GM10847 (cell line): ENCODE data around the gene STK32C.

Experiments used
- POLR2A ChIP-seq: IDR thresholded peaks from 2 replicates; pipeline ENCODE4 v1.6.1; 2011; ENCODE audit not compliant: insufficient read length; ENCODE audit errors: extremely low read depth

STK32C gene

DNA sequence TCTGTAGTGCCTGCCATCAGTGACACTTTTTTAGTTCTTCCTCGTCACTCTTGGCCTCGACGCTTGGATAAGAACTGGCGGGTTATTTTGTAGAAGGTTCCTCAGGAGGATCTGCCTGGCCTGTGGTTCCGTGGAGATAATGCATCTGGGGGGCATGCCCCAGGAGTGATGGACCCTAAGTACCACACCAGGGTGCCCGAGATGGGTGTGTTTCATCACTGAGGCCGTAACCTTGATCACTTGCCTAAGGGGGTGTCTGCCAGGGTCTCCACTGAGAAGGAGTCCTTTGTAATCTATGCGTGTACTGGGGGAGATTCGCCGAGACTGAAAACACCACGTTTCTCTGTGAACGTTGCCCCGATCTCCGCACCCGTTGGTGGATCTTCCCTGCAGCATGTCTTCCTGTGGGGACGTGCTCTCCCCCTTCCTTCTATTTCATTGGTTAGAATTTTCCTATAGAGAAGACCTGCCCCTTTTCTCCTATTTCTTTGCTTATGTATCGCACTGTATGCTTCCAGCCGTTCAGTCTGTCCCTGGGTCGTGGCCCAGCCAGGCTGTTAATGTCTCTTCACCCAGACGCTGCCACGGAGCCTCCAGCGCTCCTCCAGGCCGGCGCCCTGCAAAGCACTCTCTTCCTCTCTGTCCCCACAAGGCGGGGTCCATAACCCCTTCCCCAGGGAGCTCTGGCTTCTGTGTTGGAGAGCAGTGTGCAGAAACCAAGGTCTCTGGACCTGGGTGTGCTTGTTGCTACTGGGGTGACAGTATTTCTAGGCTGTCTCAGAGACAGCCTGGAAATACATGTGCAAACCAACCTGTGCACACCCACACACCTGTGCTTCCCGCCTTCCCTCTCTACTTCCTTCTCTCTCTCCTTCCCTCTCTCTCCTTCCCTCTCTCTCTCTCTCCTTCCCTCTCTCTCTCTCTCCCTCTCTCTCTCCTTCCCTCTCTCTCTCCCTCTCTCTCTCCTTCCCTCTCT is 135.4 kb downstream of the STK32C start:
- TF ChIP-seq POLR2A, result no peak

DNA sequence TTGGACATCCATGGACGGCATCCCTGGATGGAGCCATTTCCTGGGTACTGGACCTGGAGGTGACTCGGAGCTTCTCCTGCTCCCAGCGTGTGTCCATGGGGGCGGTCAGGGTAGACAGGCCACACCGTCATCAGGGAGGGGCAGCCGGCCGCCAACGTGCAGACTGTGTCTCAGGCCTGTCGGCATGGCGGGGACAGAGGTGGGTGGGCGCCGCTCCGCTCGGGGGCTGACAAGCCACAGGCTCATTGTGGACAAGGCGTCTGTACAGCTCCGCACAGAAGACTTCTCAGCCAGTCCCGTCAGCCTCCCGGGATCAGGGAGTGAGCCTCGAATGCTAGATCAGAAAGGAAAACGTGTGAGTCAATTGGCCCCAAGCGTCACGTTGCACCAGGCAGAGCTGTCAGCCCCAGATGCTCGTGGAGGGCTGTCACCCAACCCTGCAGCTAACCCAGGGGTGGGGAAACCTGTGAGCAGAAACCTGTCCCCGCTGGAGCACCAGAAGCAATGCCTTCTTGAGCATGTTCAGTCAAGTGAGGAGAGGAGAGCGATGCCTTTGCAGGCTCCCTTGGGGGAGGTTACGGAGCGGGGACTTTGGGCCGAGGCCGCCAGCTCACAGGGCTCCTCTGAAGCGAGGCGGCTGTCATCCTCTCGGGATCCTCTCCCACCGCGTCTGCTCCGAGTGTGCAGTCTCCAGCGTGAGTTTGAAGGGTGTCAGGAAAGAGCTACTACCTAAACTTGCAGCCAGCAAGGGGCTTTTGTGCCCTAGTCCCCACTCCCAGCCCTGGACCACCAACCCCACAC is 137.0 kb downstream of the STK32C start:
- no peak for TF ChIP-seq POLR2A

DNA sequence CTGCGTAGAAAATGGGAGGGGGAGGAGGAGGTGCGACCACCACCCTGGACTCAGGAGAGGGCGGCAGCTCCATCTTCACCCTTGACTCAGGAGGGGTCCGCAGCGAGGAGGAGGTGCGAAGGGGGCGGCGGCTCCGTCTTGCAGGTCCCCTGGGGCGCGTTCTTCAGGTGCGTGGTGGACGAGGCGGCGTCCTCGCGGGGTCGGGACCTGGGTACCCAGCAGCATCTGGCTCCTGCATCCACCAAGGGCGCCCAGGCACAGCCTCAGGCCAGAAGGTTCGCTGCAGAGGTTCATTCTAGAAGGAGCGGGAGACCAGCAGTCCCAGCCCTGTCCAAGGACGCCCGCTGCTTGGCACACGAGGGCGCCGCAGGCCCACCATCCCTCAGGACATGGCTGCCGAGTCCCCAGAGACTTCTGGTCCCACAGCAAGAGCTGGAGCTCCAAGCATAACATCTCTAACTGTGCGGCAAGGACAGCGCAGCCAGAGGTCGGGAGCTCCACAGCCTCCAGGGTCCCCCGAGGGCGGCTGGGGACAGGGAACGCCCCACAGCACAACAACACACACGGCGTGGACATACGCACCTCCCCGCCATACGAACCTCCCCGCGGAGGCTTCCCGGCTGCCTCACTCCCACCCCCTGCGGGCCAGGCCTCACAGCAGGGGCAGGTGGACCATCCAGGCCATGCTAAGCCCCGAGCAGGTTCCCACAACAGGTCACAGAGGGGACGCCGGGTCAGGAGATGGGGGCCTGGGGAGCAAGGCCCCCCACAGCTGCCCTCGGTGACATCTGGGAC is 137.8 kb downstream of the STK32C start:
- no peak for TF ChIP-seq POLR2A

DNA sequence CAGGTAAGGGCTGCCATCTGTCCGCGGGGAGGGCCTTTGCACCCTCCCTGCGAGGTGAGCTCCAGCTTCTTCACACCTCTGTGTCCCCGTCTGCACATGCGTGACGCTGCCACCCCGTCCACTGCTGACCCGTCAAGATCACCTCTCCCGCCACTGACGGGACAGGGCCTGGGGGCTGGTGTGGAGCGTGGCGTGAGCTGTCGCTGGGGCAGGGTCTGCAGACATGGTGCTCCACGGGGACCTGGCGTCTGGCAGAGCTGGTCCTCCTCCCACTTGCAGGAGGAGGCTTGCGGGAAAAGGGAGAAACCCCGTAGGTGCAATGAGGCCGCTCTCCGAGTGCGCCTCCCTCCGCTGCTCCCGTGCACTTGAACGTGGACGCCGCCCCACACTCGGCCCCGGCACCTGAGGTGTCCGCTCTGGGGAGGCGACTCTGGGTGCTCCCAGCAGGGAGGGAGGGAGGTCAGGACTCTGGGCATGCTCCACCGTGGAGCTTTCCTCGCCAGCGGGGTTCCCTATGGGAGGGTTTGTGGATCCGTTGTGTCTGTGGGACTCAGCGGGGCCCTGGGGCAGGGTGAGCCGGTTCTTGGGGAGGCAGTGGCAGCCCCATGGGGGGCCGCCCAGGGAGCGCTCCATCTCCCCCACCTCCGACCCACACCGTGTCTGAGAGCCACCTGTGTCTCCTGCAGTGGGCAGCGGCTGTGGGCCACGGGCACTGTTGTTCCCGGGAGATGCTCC is 138.6 kb downstream of the STK32C start:
- no peak for TF ChIP-seq POLR2A

DNA sequence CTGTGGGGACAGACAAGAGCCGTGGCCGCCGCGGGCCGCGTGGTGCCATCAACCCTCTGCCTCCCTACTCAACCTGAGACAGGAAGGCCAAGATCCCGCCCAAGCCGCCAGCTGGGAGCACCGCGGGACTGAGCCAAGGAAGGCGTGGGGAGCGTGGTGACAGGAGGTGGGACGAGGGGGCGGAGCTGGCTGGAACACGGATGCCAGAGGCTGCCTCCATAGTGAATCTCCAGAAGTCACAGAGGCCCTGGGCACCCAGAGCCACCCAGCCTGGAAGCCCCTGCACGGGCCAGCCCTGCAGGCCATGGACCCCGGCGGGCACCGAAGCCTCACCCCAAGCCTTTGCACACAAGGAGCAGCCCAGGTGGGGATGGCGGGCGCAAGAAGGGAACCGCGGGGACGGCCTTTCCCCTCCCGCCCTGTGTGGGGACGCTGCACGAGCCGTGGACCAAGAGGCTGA is 139.1 kb downstream of the STK32C start:
- no peak for TF ChIP-seq POLR2A

DNA sequence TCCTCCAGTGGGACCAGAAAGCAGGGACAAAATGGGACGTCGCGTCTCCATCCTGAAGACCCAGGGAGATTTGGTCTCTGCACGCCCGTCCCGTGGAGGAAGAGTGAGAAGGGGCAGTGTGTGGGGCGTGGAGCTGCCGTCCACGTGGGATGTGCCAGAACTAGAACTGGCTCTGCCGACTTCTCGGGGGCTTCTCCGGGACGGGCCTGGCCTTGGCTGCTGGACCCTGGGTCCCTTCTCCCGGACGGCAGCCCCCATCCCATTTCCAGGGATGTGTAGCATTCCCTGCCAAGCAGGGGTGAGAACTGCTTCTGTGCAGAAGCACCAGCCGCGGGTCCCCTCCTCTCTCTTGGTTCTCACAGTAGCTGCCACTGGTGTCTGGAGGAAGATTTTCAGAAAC is 139.8 kb downstream of the STK32C start:
- no peak for TF ChIP-seq POLR2A

DNA sequence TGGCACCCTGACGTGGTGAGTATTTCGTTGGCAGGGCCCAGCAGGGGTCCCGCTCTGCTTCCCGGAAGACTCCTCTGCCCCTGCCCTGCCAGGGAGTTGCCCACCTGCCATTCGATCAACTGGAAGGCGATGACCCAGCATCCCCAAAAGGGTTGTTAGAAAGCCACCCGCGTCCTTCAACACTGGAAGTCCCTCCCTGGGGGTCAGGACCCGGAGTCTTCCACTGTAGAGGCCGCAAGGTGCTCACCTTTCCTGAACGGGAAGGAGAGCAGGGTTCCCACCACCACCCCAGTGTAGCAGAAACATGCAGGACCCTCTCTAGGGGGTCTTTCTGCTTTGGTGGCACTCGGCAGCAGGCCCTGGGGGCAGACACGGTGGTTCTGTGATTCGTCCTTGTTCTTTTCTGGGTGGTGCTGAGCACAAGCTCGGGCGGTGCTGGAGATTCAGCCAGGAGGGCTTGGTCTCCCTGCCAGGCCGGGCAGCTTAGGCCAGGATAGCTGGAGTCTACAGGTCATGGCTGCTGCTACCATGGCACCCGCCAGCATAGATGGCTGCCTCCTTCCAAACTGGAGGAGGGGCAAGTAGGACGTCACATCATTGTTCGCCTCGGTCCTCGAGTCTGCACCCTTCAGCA is 140.6 kb downstream of the STK32C start:
- no peak for TF ChIP-seq POLR2A

DNA sequence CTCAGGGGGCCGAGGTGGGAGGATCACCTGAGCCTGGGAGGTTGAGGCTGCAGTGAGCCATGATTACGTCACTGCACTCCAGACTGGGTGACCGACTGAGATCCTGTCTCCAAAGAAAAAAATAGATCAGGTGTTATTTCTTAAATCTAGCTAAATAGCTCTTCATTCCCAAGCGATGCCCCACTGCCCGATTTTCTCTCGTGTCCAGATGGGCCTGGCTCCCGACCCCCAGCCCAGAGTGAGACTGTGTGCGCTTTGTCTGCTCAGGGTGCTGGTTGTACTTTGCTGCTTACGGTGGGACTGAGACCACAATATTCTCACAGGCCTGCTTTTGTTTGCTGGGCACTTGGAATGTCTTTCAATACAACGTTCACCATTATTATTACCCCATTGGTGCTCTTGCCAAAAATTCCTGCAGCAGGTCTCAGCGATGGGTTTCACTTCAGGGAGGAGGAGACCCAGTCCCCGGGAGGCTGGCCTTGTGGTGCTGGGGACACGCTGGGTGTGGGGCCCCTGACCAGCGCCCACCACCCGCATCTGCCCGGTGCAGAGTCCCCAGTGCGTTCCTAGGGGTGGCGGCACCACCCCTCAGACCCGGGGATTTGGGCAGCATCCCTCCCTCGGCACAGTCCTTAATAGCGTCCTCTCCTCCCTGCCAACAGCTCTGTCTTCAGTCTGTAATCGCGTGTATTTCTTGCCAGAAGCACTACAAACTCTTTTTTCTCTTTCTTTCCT is 141.4 kb downstream of the STK32C start:
- TF ChIP-seq POLR2A, result no peak

DNA sequence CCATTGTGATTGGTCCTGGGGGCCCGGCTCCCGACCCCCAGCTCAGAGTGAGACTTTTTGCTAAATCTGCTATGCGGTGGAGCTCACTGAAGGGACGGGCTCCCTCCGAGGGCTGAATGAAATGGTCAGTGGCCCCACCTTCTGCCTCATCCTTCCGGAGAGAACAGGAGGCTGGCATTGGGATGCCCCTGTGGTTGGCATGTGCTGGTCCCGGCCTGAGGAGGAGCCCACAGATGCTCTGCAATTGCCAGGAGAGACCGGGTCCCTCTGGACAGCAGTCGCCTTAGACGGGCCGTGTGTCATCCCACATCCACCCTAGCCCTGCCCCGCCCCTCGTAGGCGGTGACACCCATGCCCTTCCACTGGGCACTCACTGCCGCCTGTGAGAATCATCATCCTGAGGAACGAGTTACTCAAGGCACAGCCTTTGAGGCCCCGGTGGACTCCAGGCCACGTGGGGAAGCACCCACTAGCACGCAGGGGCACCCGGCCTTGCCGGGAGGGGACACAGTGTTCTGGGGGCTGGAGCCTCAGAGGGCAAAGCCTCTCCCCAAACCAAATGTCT is 142.3 kb downstream of the STK32C start:
- no peak for TF ChIP-seq POLR2A

DNA sequence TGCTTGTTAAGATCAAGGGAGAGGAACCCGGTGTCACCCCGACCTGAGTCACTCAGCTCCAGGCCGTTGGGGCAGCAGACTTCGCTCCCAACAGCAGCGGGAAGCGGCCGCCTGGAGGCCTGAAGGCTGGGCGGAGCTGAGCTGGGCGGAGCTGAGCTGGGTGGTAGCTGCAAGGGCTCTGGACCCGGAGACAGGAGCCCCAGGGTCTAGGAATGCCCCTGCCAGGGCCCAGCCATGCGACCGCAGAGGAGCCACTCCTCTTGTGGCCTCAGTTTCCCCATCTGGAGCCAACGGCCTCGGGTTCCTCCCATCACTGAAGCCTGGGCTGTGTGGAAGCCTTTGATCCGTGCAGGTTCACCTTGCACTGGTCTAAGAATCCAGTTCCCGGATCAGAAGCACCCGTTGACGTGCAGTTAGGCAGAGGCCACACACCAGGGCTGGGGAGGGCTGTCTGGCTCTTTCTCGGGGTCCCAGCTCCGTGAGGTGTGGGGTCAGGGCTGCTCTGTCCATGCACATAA is 142.9 kb downstream of the STK32C start:
- TF ChIP-seq POLR2A, result no peak

DNA sequence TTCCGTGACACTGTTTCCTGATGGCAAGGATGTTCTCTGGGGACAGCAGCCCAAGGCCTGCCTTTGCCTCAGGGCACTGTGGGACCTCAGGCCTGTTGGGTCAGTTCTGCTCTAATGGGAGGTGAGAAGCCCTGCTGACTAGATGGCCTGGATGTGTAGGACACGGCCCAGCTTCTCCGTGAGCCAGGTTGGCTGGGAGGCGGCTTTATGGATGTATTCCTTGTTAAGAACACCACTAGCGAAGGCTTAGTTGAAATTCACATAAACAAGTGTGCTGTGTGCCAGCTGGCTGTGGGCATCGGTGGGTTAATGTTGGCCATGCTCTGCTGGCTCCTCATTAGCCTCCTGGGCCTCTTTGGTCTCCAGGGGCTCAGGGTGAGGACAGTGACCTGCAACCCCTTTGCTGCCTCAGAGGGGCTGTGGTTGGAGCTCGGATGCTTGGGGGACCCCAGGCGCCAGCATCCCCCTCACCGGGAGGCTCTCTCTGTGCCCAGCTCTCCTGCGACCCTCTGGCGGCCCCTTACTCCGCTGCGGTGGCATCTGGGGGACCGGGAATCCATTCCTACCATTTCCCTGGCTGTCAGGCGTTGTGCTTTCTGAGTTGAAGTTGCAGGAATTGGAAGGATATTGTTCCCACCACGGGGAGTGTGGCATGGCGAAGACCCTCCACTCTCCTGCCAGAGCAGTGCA is 143.8 kb downstream of the STK32C start:
- no peak for TF ChIP-seq POLR2A

DNA sequence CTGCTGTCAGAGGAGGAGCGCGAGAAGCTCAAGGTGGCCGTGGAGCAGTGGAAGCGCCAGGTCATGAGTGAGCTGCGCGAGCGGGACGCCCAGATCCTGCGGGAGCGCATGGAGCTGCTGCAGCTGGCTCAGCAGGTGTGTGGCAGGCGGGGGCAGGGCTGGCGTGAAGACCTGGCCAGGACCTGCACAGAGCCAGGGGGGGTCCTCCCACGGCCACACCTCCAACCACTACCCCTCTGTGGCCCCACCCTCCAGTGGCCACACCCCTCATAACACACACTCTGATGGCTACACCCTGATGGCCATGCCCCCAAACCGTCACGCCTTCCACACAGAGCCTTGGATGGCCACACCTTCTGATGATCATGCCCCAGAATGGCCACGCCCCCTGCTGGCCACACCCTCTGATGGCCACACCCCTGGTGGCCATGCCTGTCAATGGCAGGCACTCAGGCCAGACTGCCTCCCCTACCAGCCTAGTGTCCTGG is 144.4 kb downstream of the STK32C start:
- no peak for TF ChIP-seq POLR2A
